Lower leg skin (tissue), 3 donors: ENCODE results near the gene GABRG3.

Experiments
- POLR2A ChIP-seq, 2 donors: fragments of 450-650 bp; IDR thresholded peaks; one replicate each; pipeline ENCODE4 v1.6.1; 2016 to 2017; ENCODE audit warnings: antibody characterized with exemption in 2 of 2, mild to moderate bottlenecking in 1 of 2, moderate library complexity in 1 of 2
- TF ChIP-seq, protein P1 (sequence below), 3 donors: fragments of 450-650 bp; IDR thresholded peaks; one replicate each; pipeline ENCODE4 v1.5.1; 2016; ENCODE audit warnings: antibody characterized with exemption in 3 of 3, mild to moderate bottlenecking in 3 of 3, moderate library complexity in 2 of 3

DNA sequence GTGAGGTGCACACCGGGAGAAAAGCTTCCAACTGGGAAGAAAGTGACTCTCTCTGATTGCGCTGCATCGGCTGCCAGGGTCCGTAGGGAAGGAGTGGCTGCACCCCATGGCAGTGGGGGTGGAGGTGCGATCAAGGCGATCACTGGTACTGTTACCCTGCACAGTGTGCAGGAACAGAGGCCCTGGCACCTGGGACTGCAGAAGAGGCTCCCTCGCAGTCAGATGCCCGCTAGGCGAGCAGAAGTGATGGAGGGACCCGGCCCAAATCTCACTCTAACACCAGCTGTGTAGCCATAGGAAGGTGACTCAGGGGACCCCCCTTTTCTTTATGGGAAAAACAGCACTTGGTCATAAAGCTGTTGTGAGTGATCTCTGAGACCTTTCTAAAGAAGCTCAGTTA, 196.8 kb downstream of the GABRG3 start:
- TF ChIP-seq POLR2A (IDR thresholded peaks at IDR 0.05): no peak
- TF ChIP-seq, protein P1, sequence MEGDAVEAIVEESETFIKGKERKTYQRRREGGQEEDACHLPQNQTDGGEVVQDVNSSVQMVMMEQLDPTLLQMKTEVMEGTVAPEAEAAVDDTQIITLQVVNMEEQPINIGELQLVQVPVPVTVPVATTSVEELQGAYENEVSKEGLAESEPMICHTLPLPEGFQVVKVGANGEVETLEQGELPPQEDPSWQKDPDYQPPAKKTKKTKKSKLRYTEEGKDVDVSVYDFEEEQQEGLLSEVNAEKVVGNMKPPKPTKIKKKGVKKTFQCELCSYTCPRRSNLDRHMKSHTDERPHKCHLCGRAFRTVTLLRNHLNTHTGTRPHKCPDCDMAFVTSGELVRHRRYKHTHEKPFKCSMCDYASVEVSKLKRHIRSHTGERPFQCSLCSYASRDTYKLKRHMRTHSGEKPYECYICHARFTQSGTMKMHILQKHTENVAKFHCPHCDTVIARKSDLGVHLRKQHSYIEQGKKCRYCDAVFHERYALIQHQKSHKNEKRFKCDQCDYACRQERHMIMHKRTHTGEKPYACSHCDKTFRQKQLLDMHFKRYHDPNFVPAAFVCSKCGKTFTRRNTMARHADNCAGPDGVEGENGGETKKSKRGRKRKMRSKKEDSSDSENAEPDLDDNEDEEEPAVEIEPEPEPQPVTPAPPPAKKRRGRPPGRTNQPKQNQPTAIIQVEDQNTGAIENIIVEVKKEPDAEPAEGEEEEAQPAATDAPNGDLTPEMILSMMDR (IDR thresholded peaks at IDR 0.05): no peak
